GM12864 (cell line): ENCODE results near the gene SPATS2L.

Source experiments
- DNase-seq: peaks from one replicate; pipeline ENCODE4 v3.0.0-alpha.2; 2011; ENCODE audit warnings: low read depth
- H3K4me3 ChIP-seq: 2 replicates; pipeline ENCODE4 v1.5.1; 2011; ENCODE audit warnings: mild to moderate bottlenecking, low read depth, low read length, control low read depth
- TF ChIP-seq, protein P1 (sequence below): IDR thresholded peaks from 2 replicates; pipeline ENCODE4 v1.5.1; 2011; ENCODE audit warnings: low read depth, mild to moderate bottlenecking, moderate library complexity, low read length, control low read depth, inconsistent platforms; ENCODE audit errors: missing control alignments

SPATS2L gene

GRCh38 chr2:200444530-200444929 lies 138.0 kb downstream of the SPATS2L start:
- TF ChIP-seq, protein P1, sequence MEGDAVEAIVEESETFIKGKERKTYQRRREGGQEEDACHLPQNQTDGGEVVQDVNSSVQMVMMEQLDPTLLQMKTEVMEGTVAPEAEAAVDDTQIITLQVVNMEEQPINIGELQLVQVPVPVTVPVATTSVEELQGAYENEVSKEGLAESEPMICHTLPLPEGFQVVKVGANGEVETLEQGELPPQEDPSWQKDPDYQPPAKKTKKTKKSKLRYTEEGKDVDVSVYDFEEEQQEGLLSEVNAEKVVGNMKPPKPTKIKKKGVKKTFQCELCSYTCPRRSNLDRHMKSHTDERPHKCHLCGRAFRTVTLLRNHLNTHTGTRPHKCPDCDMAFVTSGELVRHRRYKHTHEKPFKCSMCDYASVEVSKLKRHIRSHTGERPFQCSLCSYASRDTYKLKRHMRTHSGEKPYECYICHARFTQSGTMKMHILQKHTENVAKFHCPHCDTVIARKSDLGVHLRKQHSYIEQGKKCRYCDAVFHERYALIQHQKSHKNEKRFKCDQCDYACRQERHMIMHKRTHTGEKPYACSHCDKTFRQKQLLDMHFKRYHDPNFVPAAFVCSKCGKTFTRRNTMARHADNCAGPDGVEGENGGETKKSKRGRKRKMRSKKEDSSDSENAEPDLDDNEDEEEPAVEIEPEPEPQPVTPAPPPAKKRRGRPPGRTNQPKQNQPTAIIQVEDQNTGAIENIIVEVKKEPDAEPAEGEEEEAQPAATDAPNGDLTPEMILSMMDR, result no peak
- H3K4me3 ChIP-seq, result no peak overlapping the region
- DNase-seq, result no peak

DNA sequence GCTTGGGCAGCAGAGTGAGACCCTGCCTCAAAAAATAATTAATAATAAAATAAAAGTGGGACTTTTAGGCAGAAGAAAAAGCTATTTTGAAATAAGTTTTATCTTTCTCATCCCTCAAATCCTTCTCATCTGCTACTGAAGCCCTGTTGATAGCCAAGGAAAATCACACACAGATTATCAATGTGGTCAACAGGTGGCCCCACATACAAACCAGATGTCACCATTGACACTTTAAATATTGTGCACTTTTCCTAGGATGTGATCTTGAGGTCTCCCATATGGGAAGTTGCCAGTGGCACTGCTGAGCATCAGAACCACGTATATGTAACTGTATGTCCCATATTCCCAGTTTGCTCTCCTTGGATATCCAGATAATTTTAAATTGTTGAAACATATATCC lies 138.8 kb downstream of the SPATS2L start:
- TF ChIP-seq, protein P1, result no peak
- no peak for DNase-seq

GRCh38 chr2:200446612-200447011 lies 140.1 kb downstream of the SPATS2L start:
- no peak for DNase-seq
- no peak overlapping the region for H3K4me3 ChIP-seq
- TF ChIP-seq, protein P1, result no peak

More for the DNA sequence above, 138.8 kb downstream of the SPATS2L start:
- H3K4me3 ChIP-seq, result no peak overlapping the region

GRCh38 chr2:200447139-200447855 lies 140.8 kb downstream of the SPATS2L start:
- TF ChIP-seq, protein P1, result no peak
- DNase-seq, result no peak
- H3K4me3 ChIP-seq, result no peak overlapping the region

GRCh38 chr2:200448455-200448854 lies 142.0 kb downstream of the SPATS2L start:
- no peak for DNase-seq
- H3K4me3 ChIP-seq, result no peak overlapping the region
- TF ChIP-seq, protein P1, result no peak

GRCh38 chr2:200449149-200449548 lies 142.7 kb downstream of the SPATS2L start:
- DNase-seq, result no peak
- TF ChIP-seq, protein P1, result no peak
- H3K4me3 ChIP-seq, result no peak overlapping the region

DNA sequence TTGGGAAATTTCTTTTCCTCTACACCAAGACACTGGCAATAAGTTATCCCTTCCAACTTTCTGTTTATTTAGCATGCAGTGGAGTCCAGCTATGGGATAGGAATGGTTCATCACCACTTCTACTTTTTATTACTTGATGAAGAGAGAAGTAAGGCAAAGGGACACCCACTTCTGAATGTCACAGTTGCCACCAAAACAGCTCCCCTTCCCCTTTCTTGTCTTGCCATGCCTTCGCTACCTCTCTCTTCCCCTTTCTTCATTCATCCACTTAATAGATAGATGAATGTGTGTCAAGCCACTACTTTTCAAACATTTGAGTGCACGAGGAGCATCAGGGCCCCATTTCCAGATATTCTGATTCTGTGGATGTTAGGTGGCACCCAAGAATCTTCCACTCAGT lies 143.8 kb downstream of the SPATS2L start:
- no peak overlapping the region for H3K4me3 ChIP-seq
- TF ChIP-seq, protein P1, result no peak
- DNase-seq, result no peak
